Natural killer cell (primary cell): ENCODE data around the gene PDZD7. TPM values are rescaled to one million over a fixed set of nuclear protein-coding genes. Genes with fewer than 3 reads are reported as not detected.

Source experiments
- ATAC-seq, 3 donors: fragments of 150-1000 bp in 2 of 3; fragments of 200-7000 bp in 1 of 3; cut with Tn5 transposase; 1 replicate in 1 of 3; 2 replicates in 2 of 3; pipeline ENCODE4 v1.10.0; 2021; ENCODE audit warnings: mild to moderate bottlenecking in 2 of 3, moderate library complexity in 2 of 3
- DNase-seq, 2 donors: peaks; one replicate each; pipeline versions ENCODE4 v3.0.0 to v3.0.0-alpha.2; 2013 to 2021; ENCODE audit warnings: mixed read lengths in 1 of 2
- H3K27ac ChIP-seq: one replicate; pipeline ENCODE4 v1.5.1; 2013; ENCODE audit warnings: mild to moderate bottlenecking, low read length
- H3K27me3 ChIP-seq: one replicate; pipeline ENCODE4 v1.6.1; 2013; ENCODE audit warnings: low read length; ENCODE audit not compliant: control insufficient read depth, insufficient read depth
- H3K36me3 ChIP-seq: one replicate; pipeline ENCODE4 v1.6.1; 2013; ENCODE audit warnings: low read length; ENCODE audit not compliant: control insufficient read depth, insufficient read depth
- H3K4me1 ChIP-seq: one replicate; pipeline ENCODE4 v1.6.1; 2013; ENCODE audit warnings: low read length; ENCODE audit not compliant: control insufficient read depth, insufficient read depth
- H3K4me3 ChIP-seq: one replicate; pipeline ENCODE4 v1.5.1; 2013; ENCODE audit warnings: low read length
- H3K9me3 ChIP-seq: one replicate; pipeline ENCODE4 v1.6.1; 2013; ENCODE audit warnings: low read length; ENCODE audit not compliant: control insufficient read depth, insufficient read depth
- H3K27ac Mint-ChIP-seq, 2 donors: one replicate each; pipeline ENCODE4 v1.8.0; 2022; ENCODE audit warnings: mild to moderate bottlenecking in 2 of 2, mixed read lengths in 2 of 2, moderate library complexity in 1 of 2
- H3K27me3 Mint-ChIP-seq, 2 donors: one replicate each; pipeline ENCODE4 v1.8.0; 2022; ENCODE audit warnings: low read depth in 2 of 2, mixed read lengths in 2 of 2
- H3K36me3 Mint-ChIP-seq: one replicate; pipeline ENCODE4 v1.8.0; 2022; ENCODE audit warnings: mixed read lengths
- H3K4me1 Mint-ChIP-seq, 2 donors: one replicate each; pipeline ENCODE4 v1.8.0; 2022; ENCODE audit warnings: mixed read lengths in 2 of 2
- H3K4me3 Mint-ChIP-seq: one replicate; pipeline ENCODE4 v1.8.0; 2022; ENCODE audit warnings: mild to moderate bottlenecking, moderate library complexity, mixed read lengths
- H3K9me3 Mint-ChIP-seq, 2 donors: one replicate each; pipeline ENCODE4 v1.8.0; 2022; ENCODE audit warnings: mixed read lengths in 2 of 2
- CTCF ChIP-seq: fragments of 200-600 bp; IDR thresholded peaks from one replicate; pipeline ENCODE4 v1.8.0; 2022; ENCODE audit warnings: antibody characterized with exemption
- WGBS: methylation state at CpG from one replicate; pipeline ENCODE4 v1.1.7; 2013; ENCODE audit warnings: missing lambda C conversion rate; ENCODE audit not compliant: insufficient coverage; 5-methylcytosine and 5-hydroxymethylcytosine counted together
- intact Hi-C: fragments of 100-400 bp; cut with micrococcal nuclease; formaldehyde crosslinking; loops from one replicate; pipeline ENCODE4 v1.14.2; 2022
- total RNA-seq, 4 donors: library from RNA; stranded (reverse); fragments of 120-200 nt in 1 of 4; gene quantifications; one replicate each; pipeline versions ENCODE4 v1.2.3 to v1.2.4, GENCODE V29; 2013 to 2022

PDZD7 gene
- total RNA-seq, 3 donors from 2014 or later (not counting 1 experiment from before 2014, with no cell fraction given) = 0.35 to 1.2 (median 0.52) TPM

DNA sequence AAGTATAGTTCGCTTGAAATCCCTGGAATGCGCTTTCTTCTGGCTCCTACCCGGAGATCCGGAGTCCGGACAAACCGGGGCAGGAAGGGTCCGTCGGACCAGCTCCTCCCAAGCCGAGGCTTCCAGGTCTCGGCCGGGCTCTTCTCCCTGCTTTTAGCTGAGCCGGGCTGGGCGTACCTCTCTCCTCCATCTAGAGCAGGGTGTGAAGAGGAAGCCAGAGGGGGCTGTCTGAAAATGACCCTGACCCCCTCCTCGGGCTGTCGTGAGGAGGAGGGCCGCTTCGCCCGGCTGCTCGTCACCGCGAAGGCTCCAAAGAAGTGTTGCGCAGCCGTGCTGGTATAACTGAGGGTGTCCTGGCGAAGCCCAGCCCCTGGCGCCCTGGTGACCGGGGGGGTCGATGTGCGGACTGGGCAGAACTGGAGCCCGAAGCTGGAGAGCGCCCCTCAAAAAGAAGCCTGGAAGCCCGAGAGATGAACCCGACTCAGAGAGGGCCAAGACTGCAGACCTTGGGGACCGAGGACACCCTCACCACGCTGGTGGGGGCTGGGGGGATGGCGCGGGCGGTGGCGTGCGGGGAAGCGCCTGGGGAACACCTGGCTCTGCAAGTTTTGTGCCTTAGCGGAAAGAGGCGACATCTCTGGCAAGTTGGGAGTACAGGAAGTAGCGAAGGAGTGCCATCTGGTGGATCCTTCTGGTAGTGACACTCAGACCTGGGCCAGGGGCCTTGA, 36.6 kb upstream of the PDZD7 start:
- WGBS = under 1% methylated on average over 43 of the region's 43 CpGs
- Mint-ChIP-seq H3K4me3 (peak overlapping the region; percentile 88), H3K9me3 (no peaks in the 10 kb centered on the region), H3K36me3 (no peaks in the 10 kb centered on the region), H3K27ac (peak overlapping the region in 1 of 2 donors; percentile 17), H3K27me3 (peaks cover 40 to 45% of the 10 kb centered on the region in 2 donors), H3K4me1 (peaks cover 5 to 33% of the 10 kb centered on the region in 2 donors)
- no peaks in the 10 kb centered on the region for H3K36me3 ChIP-seq
- ATAC-seq (peak; percentile 73 to 85 (median 79)), DNase-seq (peak; percentile 64 to 89)
- H3K27ac ChIP-seq = no peak overlapping the region
- peaks cover 41% of the 10 kb centered on the region for H3K27me3 ChIP-seq
- H3K4me1 ChIP-seq = peaks cover 43% of the 10 kb centered on the region
- H3K9me3 ChIP-seq = no peaks in the 10 kb centered on the region
- H3K4me3 ChIP-seq = peak overlapping the region; percentile 43
- intact Hi-C loops = loop anchor here (1.0 to 5.0 kb wide), 3 partner anchors 7 to 35 kb away; partner anchors contain the start of genes PDZD7 and SFXN3
- TF ChIP-seq CTCF = peak; percentile 92

- Histone ChIP-seq H3K4me3 (peak overlapping the region; percentile 43), H3K4me1 (peaks cover 44% of the 10 kb centered on the region), H3K36me3 (no peaks in the 10 kb centered on the region), H3K9me3 (no peaks in the 10 kb centered on the region), H3K27ac (no peak overlapping the region), H3K27me3 (peaks cover 41% of the 10 kb centered on the region)
- TF ChIP-seq CTCF = no peak
- peak overlapping the region in 1 of 2 donors; percentile 17 for H3K27ac Mint-ChIP-seq
- H3K36me3 Mint-ChIP-seq = no peaks in the 10 kb centered on the region
- DNase-seq = peak in 1 of 2 donors; percentile 31
- no peak for ATAC-seq
- peaks cover 11 to 39% of the 10 kb centered on the region in 2 donors for H3K4me1 Mint-ChIP-seq
- peaks cover 34 to 39% of the 10 kb centered on the region in 2 donors for H3K27me3 Mint-ChIP-seq
- no peaks in the 10 kb centered on the region for H3K9me3 Mint-ChIP-seq
- H3K4me3 Mint-ChIP-seq = peak overlapping the region; percentile 88
- intact Hi-C loops = loop anchor here (5.0 kb wide), 1 partner anchor 35 kb away; the partner anchor contains the start of genes PDZD7 and SFXN3
- WGBS = 2% methylated on average over 24 of the region's 31 CpGs
Measured at GRCh38 chr10:101066896-101067355, 36.0 kb upstream of the PDZD7 start.

DNA sequence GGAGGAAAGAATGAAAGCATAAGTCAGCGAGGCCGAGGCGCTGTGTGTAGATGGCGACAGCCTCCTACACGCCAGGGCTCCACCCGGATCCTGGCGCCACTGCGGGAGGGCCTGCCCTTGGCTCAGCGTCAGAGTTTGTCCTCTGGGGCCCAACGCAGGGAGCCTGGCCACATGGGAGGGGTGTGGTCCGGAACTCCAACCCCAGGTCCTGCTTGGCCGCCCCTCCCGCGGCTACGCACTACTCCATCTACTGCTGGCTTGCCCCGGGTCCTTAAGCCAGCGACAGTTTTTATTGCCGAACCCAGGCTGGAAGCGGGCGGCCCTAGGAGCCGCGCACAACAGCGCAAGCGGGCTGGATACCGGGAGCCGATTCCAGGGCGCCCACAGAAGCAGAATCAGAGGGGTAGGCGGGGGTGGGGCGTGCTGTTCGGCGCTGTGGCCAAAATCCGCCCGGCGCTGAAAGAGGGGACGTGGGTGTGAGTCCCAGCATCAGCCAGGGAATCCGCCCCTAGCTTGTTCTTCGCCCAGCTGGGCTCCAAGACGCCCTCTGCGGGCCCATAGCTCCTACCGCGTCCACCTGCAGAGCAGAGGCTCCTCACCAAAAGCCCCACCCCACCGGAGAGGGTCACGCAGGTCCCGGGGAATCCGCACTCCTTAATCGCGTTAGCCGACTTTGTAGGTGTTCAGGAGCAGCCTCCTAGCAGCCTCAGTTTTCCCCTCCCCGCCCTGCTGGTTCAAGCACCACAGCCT, 35.4 kb upstream of the PDZD7 start:
- TF ChIP-seq CTCF = no peak
- Mint-ChIP-seq H3K4me1 (peaks cover 14 to 45% of the 10 kb centered on the region in 2 donors), H3K27me3 (peaks cover 28 to 34% of the 10 kb centered on the region in 2 donors), H3K36me3 (no peaks in the 10 kb centered on the region), H3K27ac (no peak overlapping the region), H3K9me3 (no peaks in the 10 kb centered on the region), H3K4me3 (peak overlapping the region; percentile 56)
- Histone ChIP-seq H3K4me1 (peaks cover 46% of the 10 kb centered on the region), H3K4me3 (no peak overlapping the region), H3K27ac (no peak overlapping the region), H3K36me3 (no peaks in the 10 kb centered on the region), H3K9me3 (no peaks in the 10 kb centered on the region), H3K27me3 (peaks cover 41% of the 10 kb centered on the region)
- DNase-seq (peak; percentile 24 to 73), ATAC-seq (peak in 2 of 3 donors; percentile 30 to 46)
- intact Hi-C loops = loop anchor here (5.0 kb wide), 1 partner anchor 34 kb away; the partner anchor contains the start of genes PDZD7 and SFXN3
- WGBS = 9% methylated on average over 49 of the region's 49 CpGs
